ENCODE data around the gene SDR9C7.

- TF ChIP-seq CTCF (IDR thresholded peaks at IDR 0.05) (no peak), POLR2A (IDR thresholded peaks at IDR 0.05) (no peak)
These were observed 12.2 kb downstream of the SDR9C7 start for GRCh38 chr12:56922031-56922430.
